HG02798 (cell line): ENCODE measurements around the gene SIPA1L3.
A peak's percentile ranks its signal among the peaks of the same experiment; 100 is the strongest.
"Not testable (repeated sequence)": the region's sequence is repeated elsewhere in the genome, so short reads cannot be mapped to it uniquely, and the experiment has no call there.

Experiments
- ATAC-seq: cut with Tn5 transposase; IDR thresholded peaks from one replicate; pipeline ENCODE4 v1.9.1; 2021; ENCODE audit warnings: mild to moderate bottlenecking; ENCODE audit not compliant: unreplicated experiment, poor library complexity

Gene SIPA1L3

DNA sequence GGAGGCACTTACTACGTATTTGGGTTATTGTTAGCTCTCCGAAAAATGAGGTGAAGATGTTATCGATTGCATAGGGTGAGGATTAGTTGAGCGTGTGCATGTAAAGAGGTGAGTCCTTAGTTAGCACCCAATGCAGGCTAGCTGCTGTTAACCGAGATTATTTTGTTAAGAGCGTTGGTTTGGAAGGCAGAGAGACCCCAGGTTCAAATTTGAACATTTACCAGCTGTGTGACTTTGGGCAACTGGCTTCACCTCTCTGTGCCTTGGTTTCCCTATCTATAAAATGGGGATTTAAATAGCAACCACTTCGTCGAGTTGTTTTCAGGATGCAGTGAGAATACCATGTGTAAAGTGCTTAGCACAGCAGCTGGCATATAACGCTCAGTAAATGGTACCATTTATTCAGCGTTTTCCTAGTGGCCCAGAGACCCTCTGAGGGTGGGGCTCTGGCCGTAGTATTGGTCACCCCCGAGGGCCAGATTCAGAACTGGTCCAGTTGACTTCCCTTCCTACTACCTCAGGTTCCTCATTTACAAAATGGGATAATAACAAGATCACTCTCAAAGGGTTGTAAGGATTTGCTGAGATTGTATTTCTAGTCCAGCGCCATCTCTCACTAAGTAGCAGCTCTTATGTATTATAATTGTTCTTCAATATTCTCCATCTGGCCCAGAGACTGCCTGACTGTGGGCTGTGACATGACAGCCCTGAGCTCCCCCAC is 887 bp downstream of the SIPA1L3 start:
- no peak for ATAC-seq

DNA sequence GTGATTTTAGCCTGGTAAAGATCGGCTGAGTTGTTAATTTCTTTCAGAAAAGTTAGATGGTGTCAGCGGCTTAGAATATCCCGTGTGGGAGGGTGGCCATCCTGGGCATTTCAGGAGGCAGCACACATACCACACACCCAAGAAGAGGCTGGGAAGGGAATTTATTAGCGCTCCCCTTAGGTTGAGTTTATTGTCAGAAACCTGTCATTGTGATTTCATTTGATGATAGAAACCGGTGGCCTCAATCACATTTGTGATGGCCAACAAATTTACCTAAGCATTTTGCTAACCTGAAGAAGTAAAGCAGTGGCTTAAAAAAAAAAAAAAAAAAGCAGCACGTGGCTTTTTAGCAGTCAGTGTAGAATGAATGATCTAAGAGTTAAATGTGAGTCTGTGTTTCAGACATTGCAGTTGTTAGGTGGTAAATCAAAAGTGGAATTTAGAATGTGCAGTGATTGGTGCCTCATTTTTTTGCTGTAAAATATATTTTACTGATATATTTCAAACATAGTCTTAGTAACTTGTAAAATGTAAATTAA is 2.7 kb downstream of the SIPA1L3 start:
- ATAC-seq = no peak

DNA sequence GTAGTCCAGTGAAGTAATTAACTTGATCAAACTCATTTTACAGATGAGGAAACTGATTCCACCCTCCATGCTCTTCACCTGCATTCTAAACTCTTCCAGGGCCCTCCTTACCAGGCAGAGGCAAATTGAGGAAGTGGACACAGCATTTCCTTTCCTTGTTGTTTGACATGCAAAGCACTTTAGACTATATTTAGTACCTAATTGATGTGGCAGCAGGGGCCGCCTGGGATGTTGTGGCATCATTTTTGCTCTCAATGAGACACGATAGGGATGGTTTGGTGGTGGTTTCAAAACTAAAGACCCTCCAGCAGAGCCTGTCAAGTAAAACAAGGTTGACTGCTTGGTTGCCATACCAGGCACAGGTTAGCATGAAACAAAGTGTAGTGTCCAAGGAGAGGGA is 7.9 kb downstream of the SIPA1L3 start:
- ATAC-seq = no peak

DNA sequence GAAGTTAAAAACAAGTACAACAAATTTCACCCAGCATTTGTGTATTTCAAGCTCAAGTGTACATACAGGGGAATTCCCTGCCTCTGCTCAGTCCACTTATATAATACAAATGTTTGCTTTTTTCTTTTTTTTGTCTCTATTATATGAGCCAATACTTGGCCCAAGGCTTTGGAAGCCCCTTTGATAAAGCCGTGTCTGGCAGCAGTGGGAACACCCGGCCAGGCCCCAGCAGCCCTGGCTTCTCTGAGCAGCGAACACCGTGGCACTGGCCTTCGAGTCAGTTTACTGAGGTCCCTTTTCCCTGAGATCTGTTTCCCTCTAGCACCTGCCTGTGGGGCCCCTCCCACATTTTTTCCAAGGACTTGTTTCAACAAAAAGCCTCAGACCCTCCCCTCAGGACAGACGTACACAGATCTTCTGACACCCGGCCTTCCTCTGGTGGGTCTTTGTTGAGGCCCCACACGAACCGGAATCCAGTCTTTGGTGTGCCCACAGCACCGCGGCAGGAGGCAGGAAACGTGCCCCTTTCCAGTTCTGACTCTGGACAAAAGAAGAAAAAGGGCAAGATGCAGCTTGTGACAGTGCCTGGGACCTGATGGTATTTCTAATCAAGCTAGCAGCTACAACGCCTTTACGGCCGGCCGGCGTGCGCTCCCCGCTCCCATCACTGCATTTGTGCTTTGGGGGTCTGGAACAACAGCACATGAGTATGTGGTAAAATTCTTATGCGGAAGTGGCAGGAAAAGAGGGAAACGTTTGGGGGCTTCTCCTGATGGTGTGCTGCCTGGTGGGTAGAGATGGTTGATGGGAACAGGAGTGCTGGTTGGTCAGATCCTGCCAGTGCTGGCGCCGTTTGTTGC is 13.8 kb downstream of the SIPA1L3 start:
- ATAC-seq = no peak

DNA sequence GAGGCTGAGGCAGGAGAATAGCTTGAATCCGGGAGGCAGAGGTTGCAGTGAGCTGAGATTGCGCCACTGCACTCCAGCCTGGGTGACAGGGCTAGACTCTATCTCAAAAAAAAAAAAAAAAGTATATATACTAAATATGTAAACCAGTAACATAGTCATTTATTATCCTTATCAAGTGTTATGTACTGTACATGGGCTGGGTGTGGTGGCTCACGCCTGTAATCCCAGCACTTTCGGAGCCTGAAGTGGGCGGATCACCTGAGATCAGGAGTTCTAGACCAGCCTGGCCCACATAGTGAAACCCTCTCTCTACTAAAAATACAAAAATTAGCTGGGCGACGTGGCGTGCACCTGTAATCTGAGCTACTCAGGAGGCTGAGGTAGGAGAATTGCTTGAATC is 17.6 kb downstream of the SIPA1L3 start:
- not testable (repeated sequence) for ATAC-seq

DNA sequence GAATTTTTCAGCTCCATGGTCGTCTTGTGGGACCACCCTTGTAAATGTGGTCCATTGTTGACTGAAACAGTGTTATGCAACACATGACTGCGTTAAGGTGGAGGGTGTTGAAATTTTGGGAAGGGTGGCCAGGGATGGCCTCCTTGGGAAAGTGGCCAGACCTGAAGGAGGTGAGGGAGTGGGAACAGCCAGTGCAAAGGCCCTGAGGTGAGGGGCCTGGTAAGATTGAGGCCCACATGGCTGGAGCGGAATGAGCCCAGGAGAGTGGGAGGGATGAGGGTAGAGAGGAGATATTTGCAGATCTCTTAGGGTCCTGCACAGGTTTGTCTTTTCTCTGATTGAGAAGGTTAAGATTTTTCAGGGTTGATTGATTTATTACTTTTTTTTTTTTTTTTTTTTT is 18.2 kb downstream of the SIPA1L3 start:
- no peak for ATAC-seq

DNA sequence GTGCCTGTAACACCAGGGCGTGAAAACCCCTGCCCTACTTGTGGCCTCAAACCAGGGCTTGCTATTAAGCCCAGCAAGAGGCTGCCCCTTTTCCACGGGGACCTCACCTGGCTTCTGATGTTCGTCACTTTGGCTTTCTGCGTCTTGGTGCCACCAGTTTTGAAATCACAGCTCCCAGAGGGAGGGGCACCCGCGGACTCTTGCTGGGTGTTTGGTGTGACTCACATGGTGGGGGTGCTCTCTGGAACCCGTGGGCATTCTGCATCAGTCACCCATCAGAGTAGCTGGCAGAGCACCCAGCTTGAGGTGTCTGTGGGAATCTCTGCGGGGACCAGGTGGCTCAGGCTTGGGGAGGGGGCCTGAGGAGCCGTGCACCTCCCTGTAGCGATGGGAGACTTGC is 19.2 kb downstream of the SIPA1L3 start:
- no peak for ATAC-seq

DNA sequence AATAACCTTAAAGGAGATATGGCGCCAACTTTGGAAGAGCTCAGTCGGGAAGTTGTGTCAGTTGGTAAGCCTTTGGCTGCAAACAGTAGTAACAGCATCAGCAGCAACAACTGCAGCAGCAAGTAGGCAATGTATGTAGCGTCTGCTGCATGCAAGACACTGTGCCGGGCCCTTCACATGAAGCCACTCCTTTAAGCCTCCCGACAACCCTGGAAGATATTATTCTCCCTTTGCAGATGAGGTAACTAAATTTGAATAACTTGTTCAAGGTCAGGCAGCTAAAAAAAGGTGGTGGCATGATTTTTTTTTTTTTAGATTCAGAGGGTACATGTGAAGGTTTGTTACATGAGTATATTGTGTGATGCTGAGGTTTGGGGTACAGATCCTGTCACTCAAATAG is 19.7 kb downstream of the SIPA1L3 start:
- no peak for ATAC-seq

DNA sequence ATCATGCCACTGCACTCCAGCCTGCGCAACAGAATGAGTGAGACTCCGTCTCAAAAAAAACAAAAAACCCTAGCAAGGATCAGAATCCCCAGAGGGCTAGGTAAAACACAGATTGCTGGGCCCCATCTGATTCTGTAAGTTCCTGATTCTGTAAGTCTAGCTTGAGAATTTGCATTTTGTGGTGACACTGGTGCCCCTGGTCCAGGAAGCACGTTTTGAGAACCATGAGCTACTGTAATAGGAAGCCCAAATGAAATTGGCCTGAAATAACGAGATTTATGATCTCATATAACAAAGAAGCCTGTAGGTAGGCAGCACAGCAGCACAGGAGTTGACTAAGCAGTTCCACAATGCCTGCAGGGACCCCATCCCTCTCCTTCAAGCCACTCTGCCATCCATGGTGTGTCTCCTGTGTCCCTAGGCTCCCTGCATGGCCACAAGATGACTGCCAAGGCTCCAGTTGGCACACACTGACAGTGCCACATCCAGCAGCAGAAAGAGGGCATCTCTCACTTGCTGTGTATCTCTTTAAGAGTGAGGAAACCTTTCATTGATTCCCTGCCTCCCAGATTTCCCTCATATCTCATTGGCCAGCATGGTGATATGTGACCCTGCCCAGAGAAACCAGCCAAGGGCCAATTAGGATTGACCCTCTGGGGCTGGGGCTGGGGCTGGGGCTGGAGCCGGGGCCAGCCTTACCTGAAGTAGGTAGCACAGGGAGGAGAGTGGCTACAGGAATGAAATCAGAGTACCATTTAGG is 21.7 kb downstream of the SIPA1L3 start:
- ATAC-seq = peak; percentile 59

DNA sequence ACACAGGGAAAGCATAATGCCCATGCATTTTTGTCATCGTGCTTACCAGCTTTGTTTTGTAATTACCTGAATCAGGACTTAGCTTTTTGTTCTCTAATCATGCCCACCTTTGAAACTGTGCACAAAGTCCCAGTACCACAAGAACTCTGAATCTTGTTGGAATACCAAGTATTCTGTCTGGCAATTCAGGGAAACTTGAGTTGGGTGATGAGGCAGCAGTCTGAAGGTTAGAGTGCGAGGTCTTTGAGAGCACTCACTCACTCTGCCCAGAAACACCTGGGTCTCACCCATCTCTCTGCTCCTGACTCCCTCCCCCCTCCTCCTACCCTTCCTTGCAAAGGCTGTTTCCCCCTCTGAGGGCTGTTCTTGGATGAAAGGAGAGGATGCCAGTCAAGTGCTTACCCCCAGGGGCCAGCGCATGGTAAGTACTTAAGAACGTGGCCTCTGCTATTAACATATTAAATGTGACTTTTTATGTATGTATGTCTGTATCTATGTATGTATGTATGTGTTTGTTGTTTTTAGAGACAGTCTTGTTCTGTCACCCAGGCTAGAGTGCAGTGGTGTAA is 22.4 kb downstream of the SIPA1L3 start:
- ATAC-seq = no peak

DNA sequence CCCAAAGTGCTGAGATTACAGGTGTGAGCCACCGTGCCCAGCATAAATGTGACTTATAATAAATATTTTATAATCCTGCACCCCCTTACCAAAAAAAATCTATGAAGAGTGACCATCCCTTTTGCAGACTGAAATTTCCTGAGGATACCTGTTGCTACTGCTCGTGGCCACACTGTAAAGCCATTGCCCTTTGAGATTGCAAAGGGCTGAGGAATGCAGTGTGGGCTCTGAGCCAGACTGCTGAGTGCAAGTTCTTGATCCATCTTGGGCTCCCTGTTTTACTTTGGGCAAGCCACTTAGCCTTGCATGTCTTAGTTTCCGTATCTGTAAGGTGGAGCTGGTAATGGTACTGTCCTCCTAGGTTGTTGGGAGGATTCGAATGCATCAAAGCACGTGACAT is 23.4 kb downstream of the SIPA1L3 start:
- no peak for ATAC-seq

DNA sequence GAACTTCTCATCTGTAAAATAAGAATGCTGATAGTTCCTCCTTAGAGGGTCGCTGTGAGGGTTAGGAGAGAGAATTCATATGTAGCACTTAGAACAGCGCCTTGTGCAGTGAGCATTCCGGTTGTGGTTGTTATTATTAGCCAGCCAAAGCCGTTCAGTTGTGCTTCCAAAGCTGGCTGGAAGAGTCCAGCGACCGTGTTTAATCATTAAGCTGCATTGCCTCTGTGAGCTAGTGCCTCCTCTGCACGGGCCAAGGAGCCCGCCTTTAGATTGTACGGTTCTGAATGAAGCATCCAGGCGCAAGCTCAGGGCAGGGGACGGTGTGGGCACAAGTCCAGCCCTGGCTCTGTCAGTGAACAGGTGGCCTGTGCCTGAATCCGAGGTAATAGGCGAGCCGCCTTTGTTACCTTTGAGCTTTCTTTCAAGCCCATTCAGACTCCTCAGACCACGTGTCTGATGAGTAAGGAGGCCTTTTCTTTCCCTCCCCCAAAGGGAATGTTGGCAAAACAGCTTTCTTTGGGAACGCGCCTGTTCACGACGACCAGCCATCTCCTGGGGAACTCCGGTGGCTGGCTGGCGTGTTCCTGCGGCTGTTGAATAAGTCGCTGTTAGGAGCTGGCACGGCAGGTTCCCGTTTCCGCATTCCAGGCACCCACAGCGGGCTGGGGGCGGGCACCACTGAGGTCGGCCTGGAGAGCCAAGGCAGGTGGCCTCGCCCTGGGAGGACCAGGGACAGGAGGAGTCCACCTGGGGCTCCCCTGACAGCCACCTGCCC is 25.1 kb downstream of the SIPA1L3 start:
- ATAC-seq = peak; percentile 40

DNA sequence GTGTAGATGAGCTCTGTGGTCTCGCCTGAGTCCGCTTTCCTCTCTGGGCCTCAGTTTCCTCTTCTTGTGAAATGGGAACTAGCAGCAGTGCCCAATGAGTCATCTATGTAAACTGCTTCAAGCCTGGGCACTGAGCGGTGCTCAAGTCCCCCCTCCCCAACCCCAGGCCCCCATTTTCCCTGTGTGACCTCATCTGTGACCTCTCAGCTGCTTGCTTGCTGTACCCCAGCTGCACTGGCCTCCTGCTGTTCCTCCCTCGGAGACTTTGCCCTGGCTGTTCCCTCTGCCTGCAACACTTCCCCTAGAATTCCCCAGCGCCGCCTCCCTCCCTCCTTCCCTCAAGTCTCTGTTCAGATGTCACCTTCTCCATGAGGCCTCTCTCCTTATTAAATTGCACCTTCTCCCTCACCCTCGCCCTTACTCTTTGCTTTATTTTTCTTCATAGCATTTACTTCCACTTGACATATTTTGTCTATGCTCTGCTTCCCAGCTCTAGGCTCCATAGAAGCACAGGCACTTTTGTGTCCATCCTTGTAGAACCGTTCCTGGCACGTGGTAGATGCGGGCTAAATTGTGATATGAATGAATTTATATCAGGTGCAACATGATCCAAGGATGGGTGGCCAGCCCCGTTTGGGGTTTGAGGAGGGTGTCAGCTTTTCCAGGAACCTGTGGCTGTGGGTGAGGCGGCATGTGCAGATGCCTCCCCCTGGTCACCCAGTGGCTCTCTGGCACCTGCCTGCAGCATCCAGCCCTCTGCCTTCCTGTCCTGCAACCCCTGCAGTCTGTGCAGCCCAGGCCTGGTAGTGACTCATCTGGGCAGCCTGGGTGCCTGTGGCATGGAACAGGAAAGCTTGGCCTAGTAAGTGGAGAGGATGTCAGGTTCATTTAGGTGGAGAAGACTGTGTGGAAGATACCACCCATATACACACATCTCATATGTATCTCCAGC is 26.3 kb downstream of the SIPA1L3 start:
- no peak for ATAC-seq

DNA sequence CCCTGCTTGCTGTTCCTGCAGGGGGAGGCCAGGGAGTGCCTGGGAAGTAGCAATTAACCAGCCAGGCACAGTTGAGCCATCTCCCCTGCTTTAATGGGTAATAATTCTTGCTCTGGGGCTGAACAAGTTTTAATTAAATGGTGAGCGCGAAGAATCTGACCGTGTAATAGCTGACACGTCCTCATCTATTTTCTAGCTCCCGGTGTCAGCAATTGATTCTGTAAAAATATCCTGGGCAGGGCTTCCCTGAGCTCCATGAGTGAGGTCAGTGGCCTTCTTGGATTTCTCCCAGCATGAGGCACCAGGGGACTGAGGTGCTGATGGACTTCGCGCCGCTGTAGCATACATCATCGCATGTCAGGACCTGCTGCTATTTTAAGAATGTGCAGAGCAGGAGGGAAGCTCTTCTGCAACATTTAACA is 26.9 kb downstream of the SIPA1L3 start:
- no peak for ATAC-seq

DNA sequence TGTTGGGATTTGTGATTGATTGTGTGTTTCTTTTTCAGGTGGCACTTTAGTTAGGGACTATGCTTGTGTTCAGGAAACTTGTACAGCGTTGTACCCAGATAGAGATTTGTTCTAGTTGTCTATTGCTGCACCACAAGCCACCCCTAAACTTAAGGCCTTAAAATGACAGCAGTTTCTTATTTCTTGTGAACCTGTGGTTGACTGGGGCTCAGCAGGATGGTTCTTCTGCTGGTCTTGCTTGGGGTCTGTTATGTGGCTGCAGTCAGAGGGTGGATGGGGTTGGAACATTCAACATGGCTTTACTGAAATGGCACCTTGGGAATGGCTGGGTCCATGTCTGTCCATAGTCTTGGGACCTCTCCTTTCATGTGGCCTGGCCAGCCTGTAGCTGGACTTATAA is 28.3 kb downstream of the SIPA1L3 start:
- no peak for ATAC-seq

DNA sequence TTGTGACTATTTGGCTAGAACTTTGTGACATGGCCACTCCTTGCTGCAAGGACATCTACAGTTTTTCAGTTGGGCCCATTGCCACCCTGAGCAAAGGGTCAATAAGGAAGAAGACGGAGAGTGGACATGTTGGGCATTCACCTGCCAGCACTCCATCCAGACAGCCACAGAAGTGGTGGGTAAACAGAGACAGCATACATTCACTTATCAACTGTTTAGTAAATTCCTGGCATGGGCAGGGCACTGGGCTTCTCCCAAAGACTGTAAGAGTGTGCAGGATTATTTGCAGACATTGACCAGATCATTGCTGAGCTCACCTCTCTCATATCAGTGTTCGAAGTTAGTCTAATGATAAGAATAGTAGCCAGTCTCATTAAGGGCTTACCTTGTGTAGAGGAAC is 29.2 kb downstream of the SIPA1L3 start:
- ATAC-seq = no peak

DNA sequence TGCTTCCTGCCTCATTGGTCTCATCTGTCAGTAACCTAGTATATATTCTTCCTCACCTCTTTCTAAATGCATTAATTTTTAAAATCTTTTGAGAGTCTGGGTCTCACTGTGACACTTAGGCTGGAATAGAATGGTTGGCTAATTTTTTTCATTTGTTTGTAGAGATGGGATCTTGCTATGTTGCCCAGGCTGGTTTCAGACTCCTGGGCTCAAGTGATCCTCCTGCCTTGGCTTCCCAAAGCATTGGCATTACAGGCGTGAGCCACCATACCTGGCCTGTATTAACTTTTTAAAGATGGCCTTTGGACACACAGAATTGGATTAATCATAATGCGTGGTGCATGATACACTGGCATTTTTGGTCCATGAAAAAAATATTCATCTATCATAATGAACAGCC is 29.9 kb downstream of the SIPA1L3 start:
- no peak for ATAC-seq

DNA sequence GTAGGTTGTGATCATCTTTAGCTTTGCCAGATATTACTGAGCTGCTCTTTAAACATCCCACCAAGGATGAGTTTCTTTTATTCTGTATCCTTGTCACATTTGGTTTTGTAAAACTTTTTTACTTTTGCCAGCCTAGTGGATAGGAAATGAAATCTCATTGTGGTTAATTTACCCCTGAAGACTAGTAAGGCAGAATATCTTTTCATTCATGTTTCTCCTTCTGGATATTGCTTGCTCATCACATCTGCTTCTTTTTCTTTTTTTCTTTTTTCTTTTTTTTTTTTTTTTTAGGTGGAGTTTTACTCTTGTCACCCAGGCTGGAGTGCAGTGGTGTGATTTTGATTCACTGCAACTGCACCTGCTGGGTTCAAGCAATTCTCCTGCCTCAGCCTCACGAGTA is 31.3 kb downstream of the SIPA1L3 start:
- no peak for ATAC-seq
